GM18909 (cell line): Measurements from ENCODE around the gene PBX4.
"Not testable (repeated sequence)": the region's sequence is repeated elsewhere in the genome, so short reads cannot be mapped to it uniquely, and the experiment has no call there.

ENCODE experiments used
- ATAC-seq: cut with Tn5 transposase; IDR thresholded peaks from one replicate; pipeline ENCODE4 v1.9.1; 2021; ENCODE audit warnings: mild to moderate bottlenecking; ENCODE audit not compliant: unreplicated experiment, poor library complexity

The PBX4 gene, protein sequence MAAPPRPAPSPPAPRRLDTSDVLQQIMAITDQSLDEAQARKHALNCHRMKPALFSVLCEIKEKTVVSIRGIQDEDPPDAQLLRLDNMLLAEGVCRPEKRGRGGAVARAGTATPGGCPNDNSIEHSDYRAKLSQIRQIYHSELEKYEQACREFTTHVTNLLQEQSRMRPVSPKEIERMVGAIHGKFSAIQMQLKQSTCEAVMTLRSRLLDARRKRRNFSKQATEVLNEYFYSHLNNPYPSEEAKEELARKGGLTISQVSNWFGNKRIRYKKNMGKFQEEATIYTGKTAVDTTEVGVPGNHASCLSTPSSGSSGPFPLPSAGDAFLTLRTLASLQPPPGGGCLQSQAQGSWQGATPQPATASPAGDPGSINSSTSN

DNA sequence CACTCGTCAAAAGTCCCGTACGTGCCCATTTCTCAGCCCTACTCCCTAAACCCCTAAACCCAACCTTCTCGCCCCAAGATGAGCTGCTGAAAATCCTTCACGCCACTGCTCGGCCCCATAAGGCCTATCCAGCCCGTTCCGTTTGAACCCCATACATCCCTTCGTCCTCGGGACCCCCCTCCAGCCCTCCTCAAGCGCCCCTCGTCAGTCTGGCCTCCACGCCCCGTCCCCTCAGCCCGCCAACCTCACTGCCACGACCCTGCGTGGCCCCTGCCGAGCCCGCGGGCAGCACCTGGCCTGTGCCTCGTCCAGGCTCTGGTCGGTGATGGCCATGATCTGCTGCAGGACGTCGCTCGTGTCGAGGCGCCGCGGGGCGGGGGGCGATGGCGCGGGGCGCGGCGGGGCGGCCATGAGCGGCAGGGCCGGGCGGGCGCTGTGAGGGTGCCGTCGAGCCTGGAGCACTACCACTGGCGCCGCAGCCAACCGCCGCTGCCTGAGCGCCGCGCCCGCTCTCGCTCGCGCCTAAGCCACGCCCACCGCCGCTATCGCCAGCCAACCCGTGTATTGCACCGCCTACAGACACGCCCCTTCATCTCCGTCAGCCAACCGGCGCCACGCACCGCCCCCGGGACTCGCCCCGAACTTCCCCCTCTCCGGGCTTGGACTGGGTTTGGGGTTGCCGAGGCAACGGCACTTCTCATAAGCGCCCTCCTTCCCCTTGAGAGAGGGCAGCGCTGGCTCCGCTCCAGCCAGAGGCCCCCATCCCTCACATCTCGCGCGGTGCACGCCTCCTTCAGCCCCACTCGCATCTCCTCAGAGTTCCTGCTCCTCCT lies at the start of gene PBX4:
Gene PBX4, minus strand, starts transcription at position 469 of the 833 bp plus-strand sequence. Its CDS starts 58 bp downstream, at position 411.
- peak; percentile 97 for ATAC-seq

GRCh38 chr19:19665420-19665948 lies 47.0 kb upstream of the PBX4 start:
- not testable (repeated sequence) for ATAC-seq

- peak; percentile 73 for ATAC-seq
Observed at GRCh38 chr19:19663256-19664120, 45.0 kb upstream of the PBX4 start, which contains the start of gene ATP13A1. ATP13A1 (minus strand) TSS chr19:19663676; CDS start chr19:19663666, 10 bp downstream.

DNA sequence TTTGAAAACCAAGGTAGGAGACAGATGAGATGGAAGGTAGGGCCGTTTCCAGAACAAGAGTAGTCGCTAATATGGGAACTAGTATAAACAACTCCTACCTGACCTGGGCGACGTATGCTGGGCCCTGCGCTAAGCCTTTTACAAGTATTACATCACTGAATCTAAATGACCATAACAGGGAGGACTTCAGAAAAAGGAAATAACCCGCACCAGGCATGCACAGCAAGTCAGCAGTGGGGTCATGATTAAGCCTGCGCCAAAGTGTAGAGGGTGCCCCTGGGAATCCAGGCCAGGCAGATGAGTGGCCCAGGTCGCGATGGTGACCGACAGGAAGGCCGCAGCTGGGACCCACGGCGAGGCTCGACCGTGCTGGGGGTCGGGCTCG lies 44.4 kb upstream of the PBX4 start:
- ATAC-seq = no peak

- ATAC-seq = no peak
Observed at GRCh38 chr19:19662344-19662743, 43.9 kb upstream of the PBX4 start.

- peak; percentile 41 for ATAC-seq
Observed at GRCh38 chr19:19661675-19662251, 43.3 kb upstream of the PBX4 start.

GRCh38 chr19:19661141-19661674 lies 42.7 kb upstream of the PBX4 start:
- ATAC-seq = no peak

- no peak for ATAC-seq
Observed at GRCh38 chr19:19659646-19660245, 41.3 kb upstream of the PBX4 start.

- no peak for ATAC-seq
Observed at GRCh38 chr19:19657397-19657783, 38.9 kb upstream of the PBX4 start.

DNA sequence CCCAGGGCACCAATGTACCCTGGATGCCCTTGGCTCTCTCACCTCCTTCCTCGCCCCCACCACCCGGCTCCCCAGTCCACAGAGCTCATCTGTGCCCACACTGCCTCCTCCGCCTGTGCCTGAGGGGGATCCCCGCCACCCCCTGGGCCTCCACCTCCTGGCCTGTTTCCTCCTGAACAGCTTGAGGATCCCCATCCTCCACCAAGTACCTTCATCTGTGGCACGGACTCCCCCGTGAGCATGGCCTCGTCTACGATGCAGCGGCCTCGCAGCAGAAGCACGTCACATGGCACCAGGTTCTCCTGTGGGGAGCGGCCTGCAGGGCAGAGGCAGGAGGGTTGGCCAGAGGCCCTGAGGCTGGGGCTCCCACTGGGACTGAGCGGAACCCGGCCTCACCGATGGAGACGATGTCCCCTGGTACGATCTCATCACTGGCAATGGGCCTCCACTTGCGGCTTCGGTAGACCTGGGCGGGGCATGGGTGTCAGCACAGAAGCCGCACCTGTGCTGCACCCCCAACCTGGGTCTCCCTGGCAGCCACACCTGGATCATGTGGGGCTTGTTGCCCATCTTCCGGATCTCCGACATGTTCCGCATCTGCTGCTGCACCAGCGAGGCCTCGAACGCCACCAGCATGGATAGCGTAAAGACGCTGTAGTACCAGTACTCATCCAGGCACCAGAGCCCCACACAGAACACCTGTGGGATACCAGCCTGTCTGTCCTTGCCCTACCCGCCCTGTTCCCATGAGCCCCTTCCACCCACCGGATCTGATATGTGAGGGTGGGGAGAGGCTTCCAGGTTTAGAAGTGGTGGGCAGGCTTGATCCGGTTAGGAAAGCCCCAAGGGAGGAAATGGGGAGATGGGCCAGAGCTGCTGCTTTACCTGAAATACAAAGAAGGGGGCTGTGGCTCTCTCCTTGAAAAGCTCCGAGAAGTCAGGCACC lies 38.2 kb upstream of the PBX4 start:
- no peak for ATAC-seq

GRCh38 chr19:19655641-19656343 lies 37.3 kb upstream of the PBX4 start:
- ATAC-seq = no peak

DNA sequence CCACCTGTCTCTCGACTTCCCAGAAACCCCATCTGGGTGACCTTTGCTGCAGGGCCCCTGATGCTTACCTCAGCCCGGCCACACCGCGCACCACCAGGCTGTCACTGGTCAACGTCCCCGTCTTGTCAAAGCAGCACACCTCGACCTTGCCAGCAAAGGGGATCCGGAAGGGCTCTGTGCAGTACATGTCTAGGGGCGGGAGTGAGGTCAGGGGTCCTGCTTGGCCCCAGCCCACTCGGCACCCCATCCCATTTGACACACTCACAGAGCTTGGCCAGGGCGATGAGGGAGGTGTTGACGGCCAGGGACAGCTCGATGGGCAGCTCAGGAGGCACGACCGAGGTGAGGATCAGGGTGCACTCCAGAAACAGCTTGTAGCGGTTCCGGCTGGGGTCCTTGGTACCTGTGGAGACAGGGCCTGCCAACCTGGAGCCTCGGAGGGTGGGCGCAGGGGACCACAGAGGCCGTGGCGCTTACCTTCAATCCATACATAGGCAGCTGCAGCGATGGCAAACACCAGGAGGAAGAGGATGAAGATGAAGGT lies 36.6 kb upstream of the PBX4 start:
- ATAC-seq = no peak

GRCh38 chr19:19654441-19654840 lies 36.0 kb upstream of the PBX4 start:
- ATAC-seq = no peak

DNA sequence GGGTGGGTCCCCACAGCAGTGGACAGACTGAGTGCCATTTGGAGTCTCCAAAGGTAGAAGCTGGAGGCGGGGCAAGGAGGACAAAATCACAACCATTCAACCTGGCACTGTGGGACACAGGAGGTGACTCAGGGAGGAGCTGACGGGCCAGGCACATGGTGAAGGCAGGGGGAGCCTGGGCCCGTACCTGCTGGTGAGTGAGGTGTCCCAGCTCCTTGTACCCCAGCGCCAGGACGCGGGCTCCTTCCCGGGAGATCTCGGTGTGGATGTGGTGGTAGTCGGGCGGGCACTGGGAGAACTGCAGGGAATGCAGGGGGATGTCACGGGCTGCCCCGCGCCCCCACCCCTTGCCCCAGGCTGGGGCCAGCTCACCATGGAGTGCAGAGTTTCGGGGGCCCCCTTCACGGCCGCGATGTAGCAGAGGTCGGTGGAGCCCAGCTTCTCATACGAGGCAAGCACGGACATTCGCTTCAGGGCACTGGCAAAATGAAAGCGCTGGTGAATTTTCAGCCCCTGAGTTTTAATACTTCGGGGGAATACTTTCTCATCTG lies 35.2 kb upstream of the PBX4 start:
- no peak for ATAC-seq

DNA sequence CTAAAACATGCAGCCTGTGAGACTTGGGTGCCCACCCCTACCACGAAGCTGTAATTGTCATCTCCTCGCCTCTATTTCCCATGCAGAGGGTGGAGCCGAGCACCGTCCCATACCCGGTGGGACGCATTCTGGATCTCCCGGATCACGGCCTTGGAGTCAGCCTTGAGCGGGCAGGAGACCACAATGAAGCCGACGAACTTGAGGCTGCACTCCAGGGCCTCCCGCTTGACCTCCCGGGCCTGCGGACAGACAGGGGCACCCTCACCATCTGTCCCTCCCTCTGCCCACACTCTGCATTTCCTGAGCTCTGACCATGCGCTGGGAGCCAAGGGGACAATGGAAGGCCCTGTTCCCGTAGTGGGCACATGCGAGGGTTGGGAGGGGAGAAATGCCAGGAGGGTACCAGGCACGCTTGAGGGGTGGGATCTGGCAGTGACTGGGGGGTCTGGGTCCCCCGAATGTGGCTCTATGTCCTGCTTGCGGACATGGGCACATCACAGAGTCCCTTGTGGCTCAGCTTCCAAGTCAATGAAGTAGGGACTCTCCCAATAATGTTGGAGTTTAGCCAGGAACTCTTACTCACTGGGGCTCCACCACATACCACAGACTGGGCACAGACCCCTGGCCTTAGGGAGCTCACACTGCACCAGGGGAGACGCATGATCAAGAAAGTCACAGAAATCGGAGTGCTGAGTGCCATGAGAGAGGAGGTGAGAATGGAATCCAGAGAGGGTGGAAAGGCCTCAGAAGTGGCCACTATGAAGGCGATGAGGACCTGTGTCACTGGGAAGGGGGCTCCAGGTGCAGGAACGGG lies 34.2 kb upstream of the PBX4 start:
- ATAC-seq = no peak

- no peak for ATAC-seq
Observed at GRCh38 chr19:19651076-19651475, 32.6 kb upstream of the PBX4 start.
